ENCODE results near the gene PTPRM. TPM values are rescaled to one million over a fixed set of nuclear protein-coding genes. Genes with fewer than 3 reads are reported as not detected.

The PTPRM gene
- total RNA-seq, 1 donor from 2014 or later, result 13.9 TPM

- peaks cover 3% of the 10 kb centered on the region for H3K9me3 Mint-ChIP-seq
- Histone ChIP-seq H4K20me1 (ENCODE audit: low read depth) (no peaks in the 10 kb centered on the region), H2AFZ (replicated peaks) (no peak overlapping the region), H3K4me3 (no peak overlapping the region), H3K79me2 (ENCODE audit: low read depth) (no peaks in the 10 kb centered on the region), H3F3A (ENCODE audit: low read depth) (no peaks in the 10 kb centered on the region), H3K27me3 (no peaks in the 10 kb centered on the region), H3K36me3 (no peaks in the 10 kb centered on the region), H3K9ac (no peak overlapping the region), H3K4me2 (no peak overlapping the region), H3K9me3 (ENCODE audit: low read depth) (no peaks in the 10 kb centered on the region), H3K27ac (no peak overlapping the region), H3K4me1 (peaks cover 10% of the 10 kb centered on the region)
- no peak overlapping the region for H3K4me3 Mint-ChIP-seq
- no peaks in the 10 kb centered on the region for H3K27me3 Mint-ChIP-seq (ENCODE audit: insufficient read depth, low read depth)
- H3K4me1 Mint-ChIP-seq, result peaks cover 12% of the 10 kb centered on the region
- no peak overlapping the region for H3K27ac Mint-ChIP-seq
- peaks cover 5% of the 10 kb centered on the region for H3K36me3 Mint-ChIP-seq
- TF ChIP-seq CTCF (IDR thresholded peaks at IDR 0.05) (no peak), EZH2phosphoT487 (IDR thresholded peaks at IDR 0.05) (no peak), EZH2 (IDR thresholded peaks at IDR 0.05) (no peak)
- no peak for DNase-seq (ENCODE audit: low spot score)
These were observed 709.3 kb downstream of the PTPRM start for GRCh38 chr18:8276406-8276805.

GRCh38 chr18:8277270-8277669 is 710.2 kb downstream of the PTPRM start:
- Mint-ChIP-seq H3K4me1 (peaks cover 12% of the 10 kb centered on the region), H3K9me3 (peaks cover 3% of the 10 kb centered on the region), H3K36me3 (peaks cover 5% of the 10 kb centered on the region), H3K4me3 (no peak overlapping the region), H3K27me3 (ENCODE audit: insufficient read depth, low read depth) (no peaks in the 10 kb centered on the region), H3K27ac (no peak overlapping the region)
- H4K20me1 ChIP-seq (ENCODE audit: low read depth), result no peaks in the 10 kb centered on the region
- no peaks in the 10 kb centered on the region for H3K79me2 ChIP-seq (ENCODE audit: low read depth)
- H3F3A ChIP-seq (ENCODE audit: low read depth), result no peaks in the 10 kb centered on the region
- H3K36me3 ChIP-seq, result no peaks in the 10 kb centered on the region
- DNase-seq (ENCODE audit: low spot score), result no peak
- H3K4me3 ChIP-seq, result no peak overlapping the region
- H3K4me2 ChIP-seq, result no peak overlapping the region
- H3K4me1 ChIP-seq, result peaks cover 10% of the 10 kb centered on the region
- H3K27ac ChIP-seq, result no peak overlapping the region
- H3K27me3 ChIP-seq, result no peaks in the 10 kb centered on the region
- no peak overlapping the region for H2AFZ ChIP-seq (replicated peaks)
- no peaks in the 10 kb centered on the region for H3K9me3 ChIP-seq (ENCODE audit: low read depth)
- no peak for TF ChIP-seq CTCF (IDR thresholded peaks at IDR 0.05)
- TF ChIP-seq EZH2 (IDR thresholded peaks at IDR 0.05), result no peak
- TF ChIP-seq EZH2phosphoT487 (IDR thresholded peaks at IDR 0.05), result no peak
- H3K9ac ChIP-seq, result no peak overlapping the region

DNA sequence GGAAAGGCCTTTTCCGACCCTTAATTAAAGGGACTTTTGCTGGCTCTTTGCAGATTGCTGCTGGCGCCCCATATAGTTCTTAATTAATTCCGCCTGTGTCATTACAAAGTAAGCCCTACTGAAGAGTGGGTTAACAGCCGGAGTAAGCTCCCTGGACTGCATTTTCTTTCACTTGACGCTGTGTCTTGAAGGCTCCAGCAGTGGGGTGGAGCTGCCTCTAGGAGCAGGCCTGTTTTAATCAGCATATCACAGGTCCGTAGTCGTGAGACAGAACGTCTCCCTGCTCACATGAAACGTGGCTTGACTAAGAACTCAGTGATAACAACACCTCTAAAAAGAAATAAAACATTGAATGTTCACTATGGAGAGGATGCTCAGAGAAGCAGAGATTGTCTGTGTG is 712.2 kb downstream of the PTPRM start:
- no peak overlapping the region for H3K27ac ChIP-seq

More for the DNA sequence above, 712.2 kb downstream of the PTPRM start:
- peak overlapping the region; percentile 50 for H3K27ac Mint-ChIP-seq
- Histone ChIP-seq H3K9ac (no peak overlapping the region), H3K36me3 (no peaks in the 10 kb centered on the region), H3F3A (ENCODE audit: low read depth) (no peaks in the 10 kb centered on the region), H3K9me3 (ENCODE audit: low read depth) (no peaks in the 10 kb centered on the region), H3K4me3 (no peak overlapping the region), H3K4me2 (peak overlapping the region; percentile 15), H3K27me3 (no peaks in the 10 kb centered on the region), H3K4me1 (peaks cover 10% of the 10 kb centered on the region), H3K79me2 (ENCODE audit: low read depth) (no peaks in the 10 kb centered on the region), H2AFZ (replicated peaks) (no peak overlapping the region), H4K20me1 (ENCODE audit: low read depth) (no peaks in the 10 kb centered on the region)
- peak; percentile 8 for DNase-seq (ENCODE audit: low spot score)
- no peak for TF ChIP-seq CTCF (IDR thresholded peaks at IDR 0.05)
- no peak for TF ChIP-seq EZH2phosphoT487 (IDR thresholded peaks at IDR 0.05)
- TF ChIP-seq EZH2 (IDR thresholded peaks at IDR 0.05), result no peak
- H3K36me3 Mint-ChIP-seq, result peaks cover 5% of the 10 kb centered on the region
- no peak overlapping the region for H3K4me3 Mint-ChIP-seq
- H3K4me1 Mint-ChIP-seq, result peaks cover 12% of the 10 kb centered on the region
- no peaks in the 10 kb centered on the region for H3K27me3 Mint-ChIP-seq (ENCODE audit: insufficient read depth, low read depth)
- peaks cover 3% of the 10 kb centered on the region for H3K9me3 Mint-ChIP-seq

Data from neural progenitor cell (in vitro differentiated cells).